Measurements from ENCODE around the gene CMTM6.

- TF ChIP-seq EZH2 (IDR thresholded peaks at IDR 0.05; ENCODE audit: low read depth, low read length, severe bottlenecking) (no peak), KDM1A (IDR thresholded peaks at IDR 0.05; ENCODE audit: borderline replicate concordance, low read length) (no peak), RBBP5 (IDR thresholded peaks at IDR 0.05; ENCODE audit: borderline replicate concordance, low read depth, low read length) (no peak), ATF2 (IDR thresholded peaks at IDR 0.05; ENCODE audit: low read length) (no peak), SAP30 (IDR thresholded peaks at IDR 0.05; ENCODE audit: insufficient read depth, insufficient replicate concordance, low read length) (no peak), EGR1 (IDR thresholded peaks at IDR 0.05; ENCODE audit: borderline replicate concordance, low read depth, low read length) (no peak), JUND (IDR thresholded peaks at IDR 0.05; ENCODE audit: low read length) (no peak)
- TF ChIP-seq, protein P1, sequence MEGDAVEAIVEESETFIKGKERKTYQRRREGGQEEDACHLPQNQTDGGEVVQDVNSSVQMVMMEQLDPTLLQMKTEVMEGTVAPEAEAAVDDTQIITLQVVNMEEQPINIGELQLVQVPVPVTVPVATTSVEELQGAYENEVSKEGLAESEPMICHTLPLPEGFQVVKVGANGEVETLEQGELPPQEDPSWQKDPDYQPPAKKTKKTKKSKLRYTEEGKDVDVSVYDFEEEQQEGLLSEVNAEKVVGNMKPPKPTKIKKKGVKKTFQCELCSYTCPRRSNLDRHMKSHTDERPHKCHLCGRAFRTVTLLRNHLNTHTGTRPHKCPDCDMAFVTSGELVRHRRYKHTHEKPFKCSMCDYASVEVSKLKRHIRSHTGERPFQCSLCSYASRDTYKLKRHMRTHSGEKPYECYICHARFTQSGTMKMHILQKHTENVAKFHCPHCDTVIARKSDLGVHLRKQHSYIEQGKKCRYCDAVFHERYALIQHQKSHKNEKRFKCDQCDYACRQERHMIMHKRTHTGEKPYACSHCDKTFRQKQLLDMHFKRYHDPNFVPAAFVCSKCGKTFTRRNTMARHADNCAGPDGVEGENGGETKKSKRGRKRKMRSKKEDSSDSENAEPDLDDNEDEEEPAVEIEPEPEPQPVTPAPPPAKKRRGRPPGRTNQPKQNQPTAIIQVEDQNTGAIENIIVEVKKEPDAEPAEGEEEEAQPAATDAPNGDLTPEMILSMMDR (IDR thresholded peaks at IDR 0.05; ENCODE audit: control extremely low read depth in 1 of 3, insufficient read depth in 1 of 3, low read depth in 1 of 3, low read length in 3 of 3) = no peak
These were observed 38.2 kb upstream of the CMTM6 start for GRCh38 chr3:32540899-32541298.

All from H1 (cell line).